Mucosa of gallbladder (tissue), 1 donor: Measurements from ENCODE around the gene ANKRD53. TPM values are rescaled to one million over a fixed set of nuclear protein-coding genes. Genes with fewer than 3 reads are reported as not detected.

ENCODE experiments used
- DNase-seq: peaks from one replicate; pipeline ENCODE4 v3.0.0-alpha.2; 2020; ENCODE audit warnings: low spot score
- total RNA-seq: library from RNA; stranded (reverse); gene quantifications from one replicate; pipeline ENCODE4 v1.2.1, GENCODE V29; 2021
- donor health status: DM: no; HTN: no; CAD: no.

ANKRD53 gene
- 2.9 TPM for total RNA-seq

GRCh38 chr2:70978341-70979179, at the start of gene ANKRD53:
Gene ANKRD53, plus strand, starts transcription at chr2:70978630. Its CDS starts 16 bp downstream, at chr2:70978646.
- no peak for DNase-seq

GRCh38 chr2:70930371-70931329, 47.8 kb upstream of the ANKRD53 start:
- no peak for DNase-seq

- no peak for DNase-seq
Measured at GRCh38 chr2:70931376-70932000, 46.9 kb upstream of the ANKRD53 start.

GRCh38 chr2:70932631-70933230, 45.7 kb upstream of the ANKRD53 start:
- no peak for DNase-seq

- DNase-seq = no peak
Measured at GRCh38 chr2:70934981-70935380, 43.4 kb upstream of the ANKRD53 start.

GRCh38 chr2:70935468-70936164, 42.8 kb upstream of the ANKRD53 start, which contains the start of gene ATP6V1B1:
Gene ATP6V1B1, plus strand, starts transcription at chr2:70935900. Its CDS starts 55 bp downstream, at chr2:70935955.
- DNase-seq = no peak

- DNase-seq = no peak
Measured at GRCh38 chr2:70936165-70936978, 42.1 kb upstream of the ANKRD53 start.

- no peak for DNase-seq
Measured at GRCh38 chr2:70936979-70937811, 41.2 kb upstream of the ANKRD53 start.

- no peak for DNase-seq
Measured at GRCh38 chr2:70937866-70938585, 40.4 kb upstream of the ANKRD53 start.

- no peak for DNase-seq
Measured at GRCh38 chr2:70938586-70938950, 39.9 kb upstream of the ANKRD53 start.

- DNase-seq = no peak
Measured at GRCh38 chr2:70939001-70939838, 39.2 kb upstream of the ANKRD53 start.

- no peak for DNase-seq
Measured at GRCh38 chr2:70939839-70940580, 38.4 kb upstream of the ANKRD53 start.

- no peak for DNase-seq
Measured at GRCh38 chr2:70941186-70941585, 37.2 kb upstream of the ANKRD53 start.

GRCh38 chr2:70941701-70942100, 36.7 kb upstream of the ANKRD53 start:
- no peak for DNase-seq

- no peak for DNase-seq
Measured at GRCh38 chr2:70942396-70943204, 35.8 kb upstream of the ANKRD53 start.
